PC-9 (cell line): ENCODE measurements around the gene CFHR5.

ENCODE experiments used
- CTCF ChIP-seq: fragments of 200-600 bp; sonication (generic); conservative IDR thresholded peaks from 2 replicates; pipeline ENCODE4 v1.6.1; 2017; ENCODE audit warnings: mixed run types, antibody characterized with exemption, mild to moderate bottlenecking, moderate library complexity
- EZH2 ChIP-seq: fragments of 200-600 bp; sonication (generic); IDR thresholded peaks from 2 replicates; pipeline ENCODE4 v1.8.0; 2017; ENCODE audit warnings: antibody characterized with exemption, low read depth

DNA sequence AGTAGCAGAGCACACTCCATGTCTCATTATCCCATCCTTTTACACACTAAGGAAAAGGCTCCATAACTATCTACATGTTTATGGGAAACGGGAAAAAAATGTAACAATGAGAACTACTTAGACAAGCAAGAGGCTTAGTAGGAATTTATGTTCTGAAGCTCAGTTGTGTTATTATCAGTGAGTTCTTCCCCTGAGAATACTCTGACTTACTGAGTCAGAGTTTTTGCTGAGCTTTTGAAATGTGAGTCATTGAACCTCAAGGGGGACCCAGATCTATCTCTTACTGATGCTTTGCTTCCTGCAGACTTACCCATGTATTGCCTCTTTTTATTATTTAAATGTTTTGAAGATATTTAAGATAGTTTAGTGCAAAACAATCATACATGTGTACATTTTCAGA, 20.1 kb downstream of the CFHR5 start:
- TF ChIP-seq CTCF (no peak), EZH2 (no peak)
